HepG2 (cell line): Measurements from ENCODE around the gene COLEC12. TPM values are rescaled to one million over a fixed set of nuclear protein-coding genes. Genes with fewer than 3 reads are reported as not detected.

Experiments
- ATAC-seq: fragments of 200-7000 bp; cut with Tn5 transposase; 3 replicates; pipeline ENCODE4 v1.9.1; 2020; ENCODE audit warnings: mild to moderate bottlenecking, moderate library complexity
- BruUV-seq: library from RNA; stranded (reverse); fragments of 400-500 nt; replicated peaks from 2 replicates; lab custom pipeline; 2021; lab: Mats Ljungman, UMichigan
- CTCF ChIA-PET: fragments of 300-600 bp; formaldehyde crosslinking; extraction: SDS; loops from one replicate; lab custom pipeline; 2021; ENCODE audit warnings: low total read pairs, inconsistent platforms, low intra/inter-chr PET ratio; lab: Yijun Ruan, JAX
- POLR2A ChIA-PET: fragments of 350-600 bp; sonication (Branson Sonifier 250); formaldehyde crosslinking; loops from one replicate; lab custom pipeline; 2020; ENCODE audit warnings: antibody characterized with exemption, inconsistent platforms; lab: Yijun Ruan, JAX
- DNase-seq: peaks from one replicate; pipeline ENCODE4 v3.0.0-alpha.2; 2015; ENCODE audit warnings: low spot score
- FAIRE-seq: peaks from 3 replicates; lab custom pipeline; 2011; peaks lifted over from hg19 to GRCh38; lab: Jason Lieb, UNC
- H2AFZ ChIP-seq: one replicate; pipeline ENCODE4 v1.6.1; 2011; ENCODE audit warnings: low read length, inconsistent platforms
- H3K27ac ChIP-seq: fragments of 300-600 bp; 3 replicates; pipeline ENCODE4 v1.8.0; 2011; ENCODE audit warnings: mixed run types, mild to moderate bottlenecking, mixed read lengths, low read length, inconsistent platforms; ENCODE audit not compliant: insufficient read depth; ENCODE audit errors: extremely low read length
- H3K27me3 ChIP-seq, 2 experiments: fragments of 200-600 bp in 1 of 2; 2 replicates in 1 of 2; 3 replicates in 1 of 2; pipeline versions ENCODE4 v1.6.0 to v1.8.0; 2011; ENCODE audit warnings: low read length in 2 of 2, mild to moderate bottlenecking in 2 of 2, moderate library complexity in 2 of 2, inconsistent platforms in 1 of 2; ENCODE audit not compliant: insufficient read depth in 2 of 2, control insufficient read depth in 1 of 2
- H3K36me3 ChIP-seq, 2 experiments: fragments of 200-600 bp in 1 of 2; replicated peaks in 1 of 2; 2 replicates in 1 of 2; 3 replicates in 1 of 2; pipeline versions ENCODE4 v1.5.1 to v1.8.0; 2011; ENCODE audit warnings: low read length in 2 of 2, inconsistent platforms in 1 of 2; ENCODE audit not compliant: insufficient read depth in 2 of 2, control insufficient read depth in 1 of 2
- H3K4me1 ChIP-seq: 2 replicates; pipeline ENCODE4 v1.5.1; 2012; ENCODE audit warnings: low read length, inconsistent platforms; ENCODE audit not compliant: insufficient read depth
- H3K4me2 ChIP-seq: 2 replicates; pipeline ENCODE4 v1.6.0; 2011; ENCODE audit warnings: low read depth, low read length, inconsistent platforms
- H3K4me3 ChIP-seq, 3 experiments: fragments of 200-600 bp in 1 of 3; sonication (generic), shearing (Covaris generic) in 1 of 3; replicated peaks in 1 of 3; 2 replicates each; pipeline ENCODE4 v1.5.1; 2011 to 2016; ENCODE audit warnings: low read length in 3 of 3, inconsistent platforms in 2 of 3, low read depth in 2 of 3, mild to moderate bottlenecking in 2 of 3, control low read depth in 1 of 3, mixed read lengths in 1 of 3; ENCODE audit not compliant: insufficient read depth in 1 of 3
- H3K79me2 ChIP-seq: one replicate; pipeline ENCODE4 v1.6.1; 2011; ENCODE audit warnings: low read length, inconsistent platforms; ENCODE audit not compliant: insufficient read depth
- H3K9ac ChIP-seq: 2 replicates; pipeline ENCODE4 v1.6.0; 2011; ENCODE audit warnings: mild to moderate bottlenecking, low read depth, low read length, inconsistent platforms; ENCODE audit not compliant: insufficient read depth
- H3K9me3 ChIP-seq: 2 replicates; pipeline ENCODE4 v1.5.1; 2012; ENCODE audit warnings: mild to moderate bottlenecking, low read length
- H4K20me1 ChIP-seq: 2 replicates; pipeline ENCODE4 v1.6.0; 2011; ENCODE audit warnings: inconsistent platforms, mild to moderate bottlenecking, low read length, moderate library complexity; ENCODE audit not compliant: insufficient read depth
- CENPT ChIP-seq: sonication (generic); formaldehyde crosslinking; IDR thresholded peaks from 2 replicates; pipeline ENCODE4 v1.8.0; 2022; ENCODE audit warnings: low read depth, mild to moderate bottlenecking, moderate library complexity, missing genetic modification reagents
- GPN1 ChIP-seq: sonication (generic); formaldehyde crosslinking; IDR thresholded peaks from 2 replicates; pipeline ENCODE4 v1.5.1; 2020; ENCODE audit warnings: missing genetic modification reagents, borderline replicate concordance
- KAT7 ChIP-seq: IDR thresholded peaks from 2 replicates; pipeline ENCODE4 v1.6.1; 2018; ENCODE audit warnings: borderline replicate concordance, missing compliant biosample characterization
- SAP130 ChIP-seq: IDR thresholded peaks from 2 replicates; pipeline ENCODE4 v1.6.1; 2016; ENCODE audit warnings: low read depth
- TAF15 ChIP-seq: fragments of 200-400 bp; formaldehyde crosslinking; IDR thresholded peaks from one replicate; pipeline ENCODE4 v1.6.1; 2018; ENCODE audit warnings: mild to moderate bottlenecking, low read depth, low read length; ENCODE audit not compliant: poor library complexity, severe bottlenecking
- ZNF180 ChIP-seq: sonication (generic); formaldehyde crosslinking; IDR thresholded peaks from 2 replicates; pipeline ENCODE4 v1.4.0; 2020; ENCODE audit warnings: low read depth, missing genetic modification reagents, borderline replicate concordance
- ZNF7 ChIP-seq: IDR thresholded peaks from 2 replicates; pipeline ENCODE4 v1.6.1; 2016; ENCODE audit warnings: missing biosample characterization, missing genetic modification reagents
- ZNF780A ChIP-seq: sonication (generic); formaldehyde crosslinking; IDR thresholded peaks from 2 replicates; pipeline ENCODE4 v1.8.0; 2022; ENCODE audit warnings: mild to moderate bottlenecking, missing genetic modification reagents, moderate library complexity
- WGBS: methylation state at CpG from one replicate; pipeline ENCODE4 v1.1.6; 2017; ENCODE audit warnings: low lambda C conversion rate; 5-methylcytosine and 5-hydroxymethylcytosine counted together
- in situ Hi-C: cut with HindIII; loops from 2 replicates; pipeline ENCODE4 v1.10.0; 2017; ENCODE audit warnings: low pct_unique_long_range_greater_than_20kb; ENCODE audit not compliant: extremely low pct_ligation_motif_present
- intact Hi-C: fragments of 100-400 bp; cut with micrococcal nuclease; formaldehyde crosslinking; loops from one replicate; pipeline ENCODE4 v1.10.0; 2022; ENCODE audit not compliant: unreplicated experiment
- polyA plus RNA-seq, 8 experiments: library from polyadenylated mRNA; depleted of rRNA in 3 of 8; stranded (reverse) in 7 of 8; unstranded in 1 of 8; fragments of >200 nt; fragmentation: Illumina TruSeq in 4 of 8; extraction: Trizol in 4 of 8; gene quantifications; 2 replicates each; pipeline versions ENCODE4 v1.2.1 to v1.2.3, GENCODE V29; 2011 to 2016; ENCODE audit warnings: low read depth in 4 of 8, missing spikeins in 1 of 8, mixed read lengths in 1 of 8; ENCODE audit not compliant: insufficient read depth in 1 of 8
- total RNA-seq, 5 experiments: library from RNA; depleted of rRNA; stranded (reverse); fragments of >200 nt; fragmentation: Illumina TruSeq; extraction: Trizol; gene quantifications; 2 replicates each; pipeline ENCODE4 v1.2.3, GENCODE V29; 2016; ENCODE audit warnings: low read depth in 1 of 5
- TF ChIP-seq, protein P1 (sequence below): sonication (generic); formaldehyde crosslinking; IDR thresholded peaks from 2 replicates; pipeline ENCODE4 v1.8.1; 2022; ENCODE audit warnings: mild to moderate bottlenecking, missing genetic modification reagents
- TF ChIP-seq, protein P2 (sequence below): sonication (generic); formaldehyde crosslinking; IDR thresholded peaks from one replicate; pipeline ENCODE4 v1.5.1; 2020; ENCODE audit warnings: mild to moderate bottlenecking, missing genetic modification reagents; ENCODE audit errors: not compliant biosample characterization
- TF ChIP-seq, protein P3 (sequence below): sonication (generic); formaldehyde crosslinking; IDR thresholded peaks from 2 replicates; pipeline ENCODE4 v1.4.0; 2020; ENCODE audit warnings: mild to moderate bottlenecking, missing genetic modification reagents
- TF ChIP-seq, protein P4 (sequence below): sonication (generic); formaldehyde crosslinking; IDR thresholded peaks from 2 replicates; pipeline ENCODE4 v1.4.0; 2020; ENCODE audit warnings: missing genetic modification reagents, mild to moderate bottlenecking, borderline replicate concordance

Gene COLEC12
- total and polyA plus RNA-seq, 2 of the 13 experiments (the other 11 are each of a cell fraction or from before 2014, with no cell fraction given), result 0.02 to 0.11 TPM

DNA sequence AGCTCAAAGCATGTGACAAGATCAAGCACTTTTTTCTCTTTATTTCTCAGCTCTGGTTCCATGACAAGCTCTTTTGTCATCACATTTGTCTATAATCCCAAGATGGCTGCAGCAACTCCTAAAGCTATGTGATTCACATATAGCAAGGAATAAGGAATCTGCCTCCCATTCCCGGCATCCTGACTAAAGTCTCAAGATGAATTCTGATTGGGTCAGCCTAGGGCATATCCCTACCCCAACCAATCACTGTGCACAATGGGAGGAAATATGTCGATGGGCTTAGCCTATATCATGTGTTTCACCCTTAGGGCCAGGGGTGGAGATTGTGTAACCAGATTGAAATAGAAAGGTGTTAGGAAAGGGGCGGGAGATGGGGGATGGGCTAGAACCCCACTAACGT, 23.1 kb upstream of the COLEC12 start:
- H3K4me3 ChIP-seq, result no peak overlapping the region
- intact Hi-C loops (no loop called here), in situ Hi-C loops (no loop called here)
- no peak overlapping the region for H3K4me2 ChIP-seq
- H4K20me1 ChIP-seq, result no peaks in the 10 kb centered on the region
- no peak overlapping the region for H2AFZ ChIP-seq
- H3K79me2 ChIP-seq, result no peaks in the 10 kb centered on the region
- H3K9me3 ChIP-seq, result no peaks in the 10 kb centered on the region
- no peak overlapping the region for H3K9ac ChIP-seq
- no peaks in the 10 kb centered on the region for H3K36me3 ChIP-seq
- ATAC-seq (no peak), DNase-seq (no peak), FAIRE-seq (no peak)
- no peaks in the 10 kb centered on the region for H3K27me3 ChIP-seq
- H3K27ac ChIP-seq, result no peak overlapping the region
- ChIA-PET CTCF (no interaction called here), POLR2A (no interaction called here)
- peaks cover 11% of the 10 kb centered on the region for H3K4me1 ChIP-seq
- WGBS, result 34% methylated on average over 4 of the region's 4 CpGs
- no TSS peak for BruUV-seq
- no peak for TF ChIP-seq TAF15
- TF ChIP-seq, protein P1, sequence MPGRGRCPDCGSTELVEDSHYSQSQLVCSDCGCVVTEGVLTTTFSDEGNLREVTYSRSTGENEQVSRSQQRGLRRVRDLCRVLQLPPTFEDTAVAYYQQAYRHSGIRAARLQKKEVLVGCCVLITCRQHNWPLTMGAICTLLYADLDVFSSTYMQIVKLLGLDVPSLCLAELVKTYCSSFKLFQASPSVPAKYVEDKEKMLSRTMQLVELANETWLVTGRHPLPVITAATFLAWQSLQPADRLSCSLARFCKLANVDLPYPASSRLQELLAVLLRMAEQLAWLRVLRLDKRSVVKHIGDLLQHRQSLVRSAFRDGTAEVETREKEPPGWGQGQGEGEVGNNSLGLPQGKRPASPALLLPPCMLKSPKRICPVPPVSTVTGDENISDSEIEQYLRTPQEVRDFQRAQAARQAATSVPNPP (CRISPR knock-in tag), result no peak
- TF ChIP-seq, protein P2, sequence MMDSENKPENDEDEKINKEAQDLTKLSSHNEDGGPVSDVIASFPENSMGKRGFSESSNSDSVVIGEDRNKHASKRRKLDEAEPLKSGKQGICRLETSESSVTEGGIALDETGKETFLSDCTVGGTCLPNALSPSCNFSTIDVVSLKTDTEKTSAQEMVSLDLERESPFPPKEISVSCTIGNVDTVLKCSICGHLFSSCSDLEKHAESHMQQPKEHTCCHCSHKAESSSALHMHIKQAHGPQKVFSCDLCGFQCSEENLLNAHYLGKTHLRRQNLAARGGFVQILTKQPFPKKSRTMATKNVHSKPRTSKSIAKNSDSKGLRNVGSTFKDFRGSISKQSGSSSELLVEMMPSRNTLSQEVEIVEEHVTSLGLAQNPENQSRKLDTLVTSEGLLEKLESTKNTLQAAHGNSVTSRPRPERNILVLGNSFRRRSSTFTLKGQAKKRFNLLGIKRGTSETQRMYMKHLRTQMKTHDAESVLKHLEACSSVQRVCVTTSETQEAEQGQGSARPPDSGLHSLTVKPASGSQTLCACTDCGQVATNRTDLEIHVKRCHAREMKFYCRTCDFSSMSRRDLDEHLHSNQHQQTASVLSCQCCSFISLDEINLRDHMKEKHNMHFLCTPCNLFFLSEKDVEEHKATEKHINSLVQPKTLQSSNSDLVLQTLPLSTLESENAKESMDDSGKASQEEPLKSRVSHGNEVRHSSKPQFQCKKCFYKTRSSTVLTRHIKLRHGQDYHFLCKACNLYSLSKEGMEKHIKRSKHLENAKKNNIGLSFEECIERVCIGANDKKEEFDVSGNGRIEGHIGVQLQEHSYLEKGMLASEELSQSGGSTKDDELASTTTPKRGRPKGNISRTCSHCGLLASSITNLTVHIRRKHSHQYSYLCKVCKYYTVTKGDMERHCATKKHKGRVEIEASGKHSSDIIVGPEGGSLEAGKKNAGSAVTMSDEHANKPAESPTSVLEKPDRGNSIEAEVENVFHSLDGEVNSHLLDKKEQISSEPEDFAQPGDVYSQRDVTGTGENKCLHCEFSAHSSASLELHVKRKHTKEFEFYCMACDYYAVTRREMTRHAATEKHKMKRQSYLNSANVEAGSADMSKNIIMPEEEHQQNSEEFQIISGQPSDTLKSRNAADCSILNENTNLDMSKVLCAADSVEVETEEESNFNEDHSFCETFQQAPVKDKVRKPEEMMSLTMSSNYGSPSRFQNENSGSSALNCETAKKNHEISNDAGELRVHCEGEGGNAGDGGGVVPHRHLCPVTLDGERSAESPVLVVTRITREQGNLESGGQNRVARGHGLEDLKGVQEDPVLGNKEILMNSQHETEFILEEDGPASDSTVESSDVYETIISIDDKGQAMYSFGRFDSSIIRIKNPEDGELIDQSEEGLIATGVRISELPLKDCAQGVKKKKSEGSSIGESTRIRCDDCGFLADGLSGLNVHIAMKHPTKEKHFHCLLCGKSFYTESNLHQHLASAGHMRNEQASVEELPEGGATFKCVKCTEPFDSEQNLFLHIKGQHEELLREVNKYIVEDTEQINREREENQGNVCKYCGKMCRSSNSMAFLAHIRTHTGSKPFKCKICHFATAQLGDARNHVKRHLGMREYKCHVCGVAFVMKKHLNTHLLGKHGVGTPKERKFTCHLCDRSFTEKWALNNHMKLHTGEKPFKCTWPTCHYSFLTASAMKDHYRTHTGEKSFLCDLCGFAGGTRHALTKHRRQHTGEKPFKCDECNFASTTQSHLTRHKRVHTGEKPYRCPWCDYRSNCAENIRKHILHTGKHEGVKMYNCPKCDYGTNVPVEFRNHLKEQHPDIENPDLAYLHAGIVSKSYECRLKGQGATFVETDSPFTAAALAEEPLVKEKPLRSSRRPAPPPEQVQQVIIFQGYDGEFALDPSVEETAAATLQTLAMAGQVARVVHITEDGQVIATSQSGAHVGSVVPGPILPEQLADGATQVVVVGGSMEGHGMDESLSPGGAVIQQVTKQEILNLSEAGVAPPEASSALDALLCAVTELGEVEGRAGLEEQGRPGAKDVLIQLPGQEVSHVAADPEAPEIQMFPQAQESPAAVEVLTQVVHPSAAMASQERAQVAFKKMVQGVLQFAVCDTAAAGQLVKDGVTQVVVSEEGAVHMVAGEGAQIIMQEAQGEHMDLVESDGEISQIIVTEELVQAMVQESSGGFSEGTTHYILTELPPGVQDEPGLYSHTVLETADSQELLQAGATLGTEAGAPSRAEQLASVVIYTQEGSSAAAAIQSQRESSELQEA (CRISPR knock-in tag), result no peak
- TF ChIP-seq GPN1 (CRISPR knock-in tag), result no peak
- TF ChIP-seq, protein P3, sequence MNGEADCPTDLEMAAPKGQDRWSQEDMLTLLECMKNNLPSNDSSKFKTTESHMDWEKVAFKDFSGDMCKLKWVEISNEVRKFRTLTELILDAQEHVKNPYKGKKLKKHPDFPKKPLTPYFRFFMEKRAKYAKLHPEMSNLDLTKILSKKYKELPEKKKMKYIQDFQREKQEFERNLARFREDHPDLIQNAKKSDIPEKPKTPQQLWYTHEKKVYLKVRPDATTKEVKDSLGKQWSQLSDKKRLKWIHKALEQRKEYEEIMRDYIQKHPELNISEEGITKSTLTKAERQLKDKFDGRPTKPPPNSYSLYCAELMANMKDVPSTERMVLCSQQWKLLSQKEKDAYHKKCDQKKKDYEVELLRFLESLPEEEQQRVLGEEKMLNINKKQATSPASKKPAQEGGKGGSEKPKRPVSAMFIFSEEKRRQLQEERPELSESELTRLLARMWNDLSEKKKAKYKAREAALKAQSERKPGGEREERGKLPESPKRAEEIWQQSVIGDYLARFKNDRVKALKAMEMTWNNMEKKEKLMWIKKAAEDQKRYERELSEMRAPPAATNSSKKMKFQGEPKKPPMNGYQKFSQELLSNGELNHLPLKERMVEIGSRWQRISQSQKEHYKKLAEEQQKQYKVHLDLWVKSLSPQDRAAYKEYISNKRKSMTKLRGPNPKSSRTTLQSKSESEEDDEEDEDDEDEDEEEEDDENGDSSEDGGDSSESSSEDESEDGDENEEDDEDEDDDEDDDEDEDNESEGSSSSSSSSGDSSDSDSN (CRISPR knock-in tag), result no peak
- no peak for TF ChIP-seq ZNF780A (CRISPR knock-in tag)
- TF ChIP-seq, protein P4, sequence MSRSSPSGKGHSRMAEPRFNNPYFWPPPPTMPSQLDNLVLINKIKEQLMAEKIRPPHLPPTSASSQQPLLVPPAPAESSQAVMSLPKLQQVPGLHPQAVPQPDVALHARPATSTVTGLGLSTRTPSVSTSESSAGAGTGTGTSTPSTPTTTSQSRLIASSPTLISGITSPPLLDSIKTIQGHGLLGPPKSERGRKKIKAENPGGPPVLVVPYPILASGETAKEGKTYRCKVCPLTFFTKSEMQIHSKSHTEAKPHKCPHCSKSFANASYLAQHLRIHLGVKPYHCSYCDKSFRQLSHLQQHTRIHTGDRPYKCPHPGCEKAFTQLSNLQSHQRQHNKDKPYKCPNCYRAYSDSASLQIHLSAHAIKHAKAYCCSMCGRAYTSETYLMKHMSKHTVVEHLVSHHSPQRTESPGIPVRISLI, result no peak
- TF ChIP-seq SAP130 (CRISPR knock-in tag), result no peak
- TF ChIP-seq ZNF180 (CRISPR knock-in tag), result no peak
- TF ChIP-seq ZNF7 (CRISPR knock-in tag), result no peak
- no peak for TF ChIP-seq KAT7 (CRISPR knock-in tag)
- TF ChIP-seq CENPT (CRISPR knock-in tag), result no peak
